Measurements from ENCODE around the gene KRT38. TPM values are rescaled to one million over a fixed set of nuclear protein-coding genes. Genes with fewer than 3 reads are reported as not detected.

The KRT38 gene
- total RNA-seq, 2 experiments from 2014 or later, result not detected

DNA sequence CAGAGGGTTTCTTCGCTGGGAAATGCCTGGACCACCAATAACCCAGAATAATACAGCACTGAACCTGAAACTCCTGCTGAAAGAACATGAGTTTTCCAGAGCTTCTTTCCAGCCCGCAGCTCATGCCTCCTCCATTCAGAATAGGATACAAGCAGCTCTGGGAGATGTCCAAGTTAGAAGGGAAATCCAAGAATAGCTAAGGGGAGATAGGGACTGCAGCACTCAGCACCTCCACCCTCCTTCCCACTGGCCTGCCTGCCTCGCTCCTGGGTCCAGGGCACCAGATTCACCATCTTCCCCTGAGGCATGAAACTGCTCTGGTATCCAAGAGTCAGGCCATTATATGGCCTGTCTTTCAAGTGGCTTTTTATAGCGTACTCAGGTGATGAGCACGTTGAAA is 47.5 kb downstream of the KRT38 start:
- ATAC-seq, result no peak
- intact Hi-C loops (cut with micrococcal nuclease), result no loop called here
- ChIA-PET CTCF (no interaction called here), POLR2A (interaction anchor here (0.5 to 0.6 kb wide), 2 partner anchors 89 to 242 kb away, joined by 3 to 4 read pairs; no protein-coding TSS in a partner anchor)
- DNase-seq, result no peak
- no peaks in the 10 kb centered on the region for H3K4me1 Mint-ChIP-seq (ENCODE audit: low read depth)
- no peaks in the 10 kb centered on the region for H3K9me3 Mint-ChIP-seq
- TF ChIP-seq, protein P1, sequence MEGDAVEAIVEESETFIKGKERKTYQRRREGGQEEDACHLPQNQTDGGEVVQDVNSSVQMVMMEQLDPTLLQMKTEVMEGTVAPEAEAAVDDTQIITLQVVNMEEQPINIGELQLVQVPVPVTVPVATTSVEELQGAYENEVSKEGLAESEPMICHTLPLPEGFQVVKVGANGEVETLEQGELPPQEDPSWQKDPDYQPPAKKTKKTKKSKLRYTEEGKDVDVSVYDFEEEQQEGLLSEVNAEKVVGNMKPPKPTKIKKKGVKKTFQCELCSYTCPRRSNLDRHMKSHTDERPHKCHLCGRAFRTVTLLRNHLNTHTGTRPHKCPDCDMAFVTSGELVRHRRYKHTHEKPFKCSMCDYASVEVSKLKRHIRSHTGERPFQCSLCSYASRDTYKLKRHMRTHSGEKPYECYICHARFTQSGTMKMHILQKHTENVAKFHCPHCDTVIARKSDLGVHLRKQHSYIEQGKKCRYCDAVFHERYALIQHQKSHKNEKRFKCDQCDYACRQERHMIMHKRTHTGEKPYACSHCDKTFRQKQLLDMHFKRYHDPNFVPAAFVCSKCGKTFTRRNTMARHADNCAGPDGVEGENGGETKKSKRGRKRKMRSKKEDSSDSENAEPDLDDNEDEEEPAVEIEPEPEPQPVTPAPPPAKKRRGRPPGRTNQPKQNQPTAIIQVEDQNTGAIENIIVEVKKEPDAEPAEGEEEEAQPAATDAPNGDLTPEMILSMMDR (IDR thresholded peaks at IDR 0.05), result no peak
- no peaks in the 10 kb centered on the region for H3K36me3 Mint-ChIP-seq (ENCODE audit: low read depth)
- H3K27ac Mint-ChIP-seq, result no peak overlapping the region
- peaks cover 7% of the 10 kb centered on the region for H3K27me3 Mint-ChIP-seq
- H3K4me3 Mint-ChIP-seq, result no peak overlapping the region

DNA sequence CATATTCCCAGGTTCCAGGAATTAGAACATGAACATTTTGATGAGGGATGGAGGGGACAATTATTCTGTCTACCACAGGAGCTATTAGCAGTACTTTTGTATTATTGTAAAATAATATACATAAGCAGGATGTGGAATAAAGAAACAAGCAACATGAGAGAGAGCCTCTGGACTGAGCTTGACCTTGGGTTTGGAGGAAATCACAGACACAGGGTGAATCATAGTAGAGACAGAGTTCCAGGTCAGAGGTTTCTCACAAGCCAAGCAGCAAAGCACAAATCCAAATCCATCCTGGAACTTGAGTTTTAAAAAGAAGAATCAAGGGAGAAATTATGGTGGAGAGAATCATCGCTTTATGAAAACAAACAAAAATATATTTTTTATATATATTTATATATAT is 48.5 kb downstream of the KRT38 start:
- DNase-seq (no peak), ATAC-seq (no peak)
- Mint-ChIP-seq H3K4me3 (no peak overlapping the region), H3K36me3 (ENCODE audit: low read depth) (no peaks in the 10 kb centered on the region), H3K4me1 (ENCODE audit: low read depth) (no peaks in the 10 kb centered on the region), H3K27ac (no peak overlapping the region), H3K27me3 (peaks cover 7% of the 10 kb centered on the region), H3K9me3 (peaks cover 4% of the 10 kb centered on the region)
- ChIA-PET POLR2A (no interaction called here), CTCF (interaction anchor here (1.1 to 1.2 kb wide), 2 partner anchors 11 to 38 kb away, joined by 3 read pairs; no protein-coding TSS in a partner anchor)
- intact Hi-C loops (cut with micrococcal nuclease), result no loop called here
- TF ChIP-seq, protein P1 (IDR thresholded peaks at IDR 0.05), result no peak

DNA sequence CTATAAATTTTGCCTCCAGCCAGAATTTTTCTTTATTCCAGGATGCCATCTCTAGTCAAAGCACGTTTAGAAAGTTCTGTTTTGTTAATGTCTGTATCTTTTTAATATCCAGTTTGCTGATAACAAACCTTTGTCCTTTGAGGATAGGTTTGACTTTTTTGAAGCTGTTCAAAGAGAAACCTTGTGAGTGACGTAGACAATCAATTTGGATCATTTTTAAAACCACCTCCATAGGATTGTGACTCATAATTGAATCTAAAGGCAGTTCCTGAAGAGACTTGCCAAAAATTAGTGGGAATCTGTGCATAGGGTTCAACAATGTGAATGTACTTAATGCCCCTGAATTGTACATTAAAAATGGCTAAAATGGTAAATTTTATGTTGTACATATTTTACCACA is 49.2 kb downstream of the KRT38 start:
- Mint-ChIP-seq H3K9me3 (peaks cover 8% of the 10 kb centered on the region), H3K4me3 (no peak overlapping the region), H3K27ac (no peak overlapping the region), H3K4me1 (ENCODE audit: low read depth) (no peaks in the 10 kb centered on the region), H3K36me3 (ENCODE audit: low read depth) (no peaks in the 10 kb centered on the region), H3K27me3 (peaks cover 7% of the 10 kb centered on the region)
- ATAC-seq (no peak), DNase-seq (no peak)
- TF ChIP-seq, protein P1 (IDR thresholded peaks at IDR 0.05), result no peak
- intact Hi-C loops (cut with micrococcal nuclease), result no loop called here
- ChIA-PET CTCF (interaction anchor here (1.1 to 1.5 kb wide), 3 partner anchors 12 to 39 kb away, joined by 3 to 4 read pairs (median 3); no protein-coding TSS in a partner anchor), POLR2A (interaction anchor here (0.9 kb wide), 1 partner anchor 49 kb away, joined by 3 read pairs; no protein-coding TSS in a partner anchor)

DNA sequence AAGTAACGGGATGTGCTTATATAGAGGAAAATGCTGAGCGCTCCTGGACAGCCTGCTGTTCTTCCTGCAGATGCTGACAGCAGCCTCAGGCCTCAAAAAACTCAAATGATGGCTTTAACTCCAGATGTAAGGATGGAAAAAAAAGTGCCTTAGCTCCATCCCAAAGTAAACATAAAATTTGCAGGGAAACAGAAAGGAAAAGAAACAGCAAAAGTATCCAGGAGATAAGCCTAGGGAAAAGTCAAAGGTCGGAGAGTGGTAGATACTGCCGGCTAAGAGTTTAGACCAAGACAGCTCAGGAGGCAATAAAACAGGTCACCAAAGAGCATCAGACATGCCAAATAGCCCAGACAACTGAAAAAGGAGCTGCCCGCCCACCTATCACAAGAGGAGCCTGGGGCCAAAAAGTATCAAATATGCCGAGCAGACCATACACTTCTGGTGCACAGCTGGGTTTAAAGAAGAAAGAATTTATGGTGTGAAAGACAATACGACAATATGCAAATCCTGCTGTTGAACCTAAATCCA is 50.3 kb downstream of the KRT38 start:
- TF ChIP-seq, protein P1 (IDR thresholded peaks at IDR 0.05), result no peak
- DNase-seq (no peak), ATAC-seq (no peak)
- Mint-ChIP-seq H3K9me3 (peaks cover 9% of the 10 kb centered on the region), H3K36me3 (ENCODE audit: low read depth) (no peaks in the 10 kb centered on the region), H3K27me3 (peaks cover 7% of the 10 kb centered on the region), H3K4me1 (ENCODE audit: low read depth) (no peaks in the 10 kb centered on the region), H3K4me3 (no peak overlapping the region), H3K27ac (no peak overlapping the region)
- intact Hi-C loops (cut with micrococcal nuclease), result no loop called here
- ChIA-PET POLR2A (interaction anchor here (0.9 kb wide), 1 partner anchor 48 kb away, joined by 3 read pairs; no protein-coding TSS in a partner anchor), CTCF (interaction anchor here (1.5 kb wide), 1 partner anchor 15 kb away, joined by 4 read pairs; no protein-coding TSS in a partner anchor)

DNA sequence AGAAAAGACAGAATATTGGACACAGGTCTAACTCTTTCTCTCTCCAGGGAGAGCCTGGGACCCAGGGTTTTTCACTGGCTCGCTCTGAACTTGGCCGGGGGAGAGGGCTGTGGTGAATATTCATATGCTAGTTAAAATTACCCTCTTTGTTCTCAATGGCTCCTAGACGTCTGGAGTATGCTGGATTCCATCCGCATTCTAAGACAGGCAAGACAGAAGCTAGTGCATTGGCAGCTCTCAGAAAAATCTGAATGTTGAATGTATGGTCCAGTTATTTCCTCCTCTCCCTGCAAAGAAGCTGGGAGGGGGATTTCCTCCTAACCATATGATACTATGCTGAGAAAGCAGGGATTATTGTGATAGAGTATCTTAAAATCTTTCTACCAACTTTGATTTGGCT is 53.1 kb downstream of the KRT38 start:
- no peak for ATAC-seq
- H3K36me3 Mint-ChIP-seq (ENCODE audit: low read depth), result no peaks in the 10 kb centered on the region
- TF ChIP-seq, protein P1 (IDR thresholded peaks at IDR 0.05), result no peak
- peaks cover 4% of the 10 kb centered on the region for H3K27me3 Mint-ChIP-seq
- H3K27ac Mint-ChIP-seq, result no peak overlapping the region
- no peaks in the 10 kb centered on the region for H3K4me1 Mint-ChIP-seq (ENCODE audit: low read depth)
- no peak for DNase-seq
- peaks cover 9% of the 10 kb centered on the region for H3K9me3 Mint-ChIP-seq
- ChIA-PET CTCF (no interaction called here), POLR2A (no interaction called here)
- intact Hi-C loops (cut with micrococcal nuclease), result no loop called here
- no peak overlapping the region for H3K4me3 Mint-ChIP-seq

All from activated CD8-positive, alpha-beta T cell treated with anti-CD3 and anti-CD28 coated beads for 36 hours (primary cell).